B cell (primary cell): ENCODE data around the gene AUTS2. TPM values are rescaled to one million over a fixed set of nuclear protein-coding genes. Genes with fewer than 3 reads are reported as not detected.

ENCODE experiments used
- ATAC-seq: fragments of 200-7000 bp; cut with Tn5 transposase; one replicate; pipeline ENCODE4 v1.10.0; 2021; ENCODE audit warnings: low read depth, mild to moderate bottlenecking, moderate number of reproducible peaks, moderate library complexity
- CTCF ChIA-PET: fragments of 350-600 bp; sonication (Branson Sonifier 250); formaldehyde crosslinking; loops from one replicate; lab custom pipeline; 2021; ENCODE audit warnings: antibody characterized with exemption, inconsistent platforms; lab: Charles Lee
- POLR2A ChIA-PET: fragments of 350-600 bp; sonication (Branson Sonifier 250); formaldehyde crosslinking; loops from one replicate; lab custom pipeline; 2021; ENCODE audit warnings: antibody characterized with exemption; lab: Charles Lee
- DNase-seq: peaks from one replicate; pipeline ENCODE4 v3.0.0; 2013
- H2AFZ ChIP-seq: 2 replicates; pipeline ENCODE4 v1.6.1; 2012; ENCODE audit warnings: mild to moderate bottlenecking, low read depth, low read length; ENCODE audit not compliant: insufficient read depth, poor library complexity, severe bottlenecking
- H3K27ac ChIP-seq, 2 donors: 1 replicate in 1 of 2; 2 replicates in 1 of 2; pipeline ENCODE4 v1.5.1; 2012 to 2013; ENCODE audit warnings: low read length in 2 of 2, mild to moderate bottlenecking in 2 of 2, moderate library complexity in 1 of 2
- H3K27me3 ChIP-seq, 4 experiments: fragments of 200-600 bp in 1 of 4; sonication (generic) in 1 of 4; replicated peaks in 1 of 4; 1 replicate in 2 of 4; 2 replicates in 2 of 4; pipeline versions ENCODE4 v1.6.1 to v1.7.0; 2013 to 2016; ENCODE audit warnings: low read length in 3 of 4, mild to moderate bottlenecking in 2 of 4, mixed read lengths in 1 of 4, moderate library complexity in 1 of 4; ENCODE audit not compliant: insufficient read depth in 4 of 4, control insufficient read depth in 3 of 4; ENCODE audit errors: control extremely low read depth in 1 of 4
- H3K36me3 ChIP-seq, 2 experiments: replicated peaks in 1 of 2; 1 replicate in 1 of 2; 2 replicates in 1 of 2; pipeline versions ENCODE4 v1.6.1 to v1.7.1; 2013; ENCODE audit warnings: low read length in 1 of 2; ENCODE audit not compliant: insufficient read depth in 2 of 2, control insufficient read depth in 1 of 2; ENCODE audit errors: control extremely low read depth in 1 of 2, extremely low read depth in 1 of 2
- H3K4me1 ChIP-seq, 2 donors: fragments of 200-600 bp in 1 of 2; sonication (generic) in 1 of 2; 1 replicate in 1 of 2; 2 replicates in 1 of 2; pipeline versions ENCODE4 v1.5.1 to v1.6.1; 2013 to 2017; ENCODE audit warnings: low read length in 2 of 2; ENCODE audit not compliant: control insufficient read depth in 2 of 2, insufficient read depth in 2 of 2
- H3K4me2 ChIP-seq: replicated peaks from 2 replicates; pipeline ENCODE3; 2012; ENCODE audit warnings: mild to moderate bottlenecking, low read depth, low read length; ENCODE audit not compliant: poor library complexity, severe bottlenecking
- H3K4me3 ChIP-seq, 5 experiments: fragments of 200-600 bp in 1 of 5; sonication (generic) in 1 of 5; 1 replicate in 3 of 5; 2 replicates in 2 of 5; pipeline versions ENCODE4 v1.5.1 to v1.7.0; 2011 to 2016; ENCODE audit warnings: low read length in 4 of 5, mild to moderate bottlenecking in 4 of 5, low read depth in 2 of 5, control low read depth in 1 of 5, moderate library complexity in 1 of 5; ENCODE audit not compliant: insufficient read depth in 1 of 5; ENCODE audit errors: control extremely low read depth in 1 of 5, extremely low read depth in 1 of 5
- H3K79me2 ChIP-seq: fragments of 200-600 bp; sonication (generic); one replicate; pipeline ENCODE4 v1.6.0; 2016; ENCODE audit warnings: low read length; ENCODE audit not compliant: control insufficient read depth, insufficient read depth
- H3K9ac ChIP-seq: fragments of 200-600 bp; sonication (generic); 2 replicates; pipeline ENCODE4 v1.6.1; 2017; ENCODE audit warnings: mild to moderate bottlenecking, low read length, moderate library complexity
- H3K9me3 ChIP-seq, 3 donors: one replicate each; pipeline versions ENCODE4 v1.6.1 to v1.7.1; 2013; ENCODE audit warnings: low read length in 2 of 3; ENCODE audit not compliant: control insufficient read depth in 2 of 3, insufficient read depth in 1 of 3; ENCODE audit errors: control extremely low read depth in 1 of 3
- H4K20me1 ChIP-seq: 2 replicates; pipeline ENCODE4 v1.6.0; 2012; ENCODE audit warnings: mild to moderate bottlenecking, low read length; ENCODE audit not compliant: insufficient read depth, control insufficient read depth, poor library complexity, severe bottlenecking
- H3K27ac Mint-ChIP-seq: one replicate; pipeline ENCODE4 v1.8.0; 2021; ENCODE audit warnings: mixed read lengths
- H3K27me3 Mint-ChIP-seq: one replicate; pipeline ENCODE4 v1.8.0; 2021; ENCODE audit warnings: mixed read lengths
- H3K4me1 Mint-ChIP-seq: one replicate; pipeline ENCODE4 v1.8.0; 2021; ENCODE audit warnings: mixed read lengths
- H3K4me3 Mint-ChIP-seq: one replicate; pipeline ENCODE4 v1.8.0; 2021; ENCODE audit warnings: mixed read lengths
- H3K9me3 Mint-ChIP-seq: one replicate; pipeline ENCODE4 v1.8.0; 2022; ENCODE audit warnings: mixed read lengths; ENCODE audit not compliant: insufficient read depth
- CTCF ChIP-seq: fragments of 200-600 bp; IDR thresholded peaks from one replicate; pipeline ENCODE4 v1.8.0; 2022; ENCODE audit warnings: antibody characterized with exemption, mild to moderate bottlenecking
- EZH2 ChIP-seq: IDR thresholded peaks from 2 replicates; pipeline ENCODE4 v1.6.1; 2012; ENCODE audit warnings: borderline replicate concordance, low read depth, mild to moderate bottlenecking, moderate library complexity, low read length; ENCODE audit not compliant: insufficient read depth, poor library complexity, severe bottlenecking
- WGBS: methylation state at CpG from one replicate; pipeline ENCODE4 v1.1.5; 2013; ENCODE audit warnings: missing lambda C conversion rate; ENCODE audit not compliant: insufficient coverage; 5-methylcytosine and 5-hydroxymethylcytosine counted together
- intact Hi-C: fragments of 100-400 bp; cut with micrococcal nuclease; formaldehyde crosslinking; loops from one replicate; pipeline ENCODE4 v1.10.0; 2022
- polyA plus RNA-seq: library from polyadenylated mRNA; depleted of rRNA; stranded (reverse); fragments of >200 nt; gene quantifications from 2 replicates; pipeline ENCODE4 v1.2.3, GENCODE V29; 2012
- total RNA-seq, 2 donors: library from RNA; stranded (reverse); fragments of 120-200 nt in 1 of 2; gene quantifications; 1 replicate in 1 of 2; 2 replicates in 1 of 2; pipeline versions ENCODE4 v1.2.3 to v1.2.4, GENCODE V29; 2013 to 2022

The AUTS2 gene
- total and polyA plus RNA-seq, 2 donors (not counting 1 experiment from before 2014, with no cell fraction given): 22.3 to 35.0 TPM

GRCh38 chr7:69878015-69878414 lies 279.7 kb downstream of the AUTS2 start:
- Mint-ChIP-seq H3K27me3 (no peaks in the 10 kb centered on the region), H3K4me1 (peaks cover 54% of the 10 kb centered on the region), H3K9me3 (peaks cover 2% of the 10 kb centered on the region), H3K27ac (no peak overlapping the region), H3K4me3 (no peak overlapping the region)
- Histone ChIP-seq H3K9ac (no peak overlapping the region), H3K36me3 (no peaks in the 10 kb centered on the region), H3K4me3 (no peak overlapping the region), H3K9me3 (no peaks in the 10 kb centered on the region), H3K27ac (no peak overlapping the region), H3K79me2 (peaks cover 33% of the 10 kb centered on the region), H3K4me1 (peaks cover 25 to 40% of the 10 kb centered on the region in 2 donors), H4K20me1 (no peaks in the 10 kb centered on the region), H3K27me3 (no peaks in the 10 kb centered on the region), H3K4me2 (no peak overlapping the region), H2AFZ (no peak overlapping the region)
- 82% methylated on average over 2 of the region's 3 CpGs for WGBS
- DNase-seq: no peak
- ChIA-PET CTCF (no interaction called here), POLR2A (no interaction called here)
- no peak for TF ChIP-seq EZH2
- no peak for TF ChIP-seq CTCF
- ATAC-seq: no peak
- intact Hi-C loops: no loop called here

GRCh38 chr7:69878591-69878990 lies 280.3 kb downstream of the AUTS2 start:
- Mint-ChIP-seq H3K4me3 (no peak overlapping the region), H3K27me3 (no peaks in the 10 kb centered on the region), H3K4me1 (peaks cover 48% of the 10 kb centered on the region), H3K27ac (no peak overlapping the region), H3K9me3 (peaks cover 2% of the 10 kb centered on the region)
- DNase-seq (no peak), ATAC-seq (no peak)
- Histone ChIP-seq H3K9ac (no peak overlapping the region), H3K4me2 (no peak overlapping the region), H3K36me3 (no peaks in the 10 kb centered on the region), H2AFZ (no peak overlapping the region), H3K4me1 (peaks cover 25 to 34% of the 10 kb centered on the region in 2 donors), H3K27me3 (no peaks in the 10 kb centered on the region), H3K79me2 (peaks cover 34% of the 10 kb centered on the region), H4K20me1 (no peaks in the 10 kb centered on the region), H3K27ac (no peak overlapping the region), H3K4me3 (no peak overlapping the region), H3K9me3 (no peaks in the 10 kb centered on the region)
- WGBS: 100% methylated on average over 1 of the region's 3 CpGs
- no peak for TF ChIP-seq CTCF
- no peak for TF ChIP-seq EZH2
- ChIA-PET CTCF (no interaction called here), POLR2A (no interaction called here)
- intact Hi-C loops: no loop called here
